ENCODE data around the gene GPLD1.
"Not testable (repeated sequence)": the region's sequence is repeated elsewhere in the genome, so short reads cannot be mapped to it uniquely, and the experiment has no call there.

Gene GPLD1

DNA sequence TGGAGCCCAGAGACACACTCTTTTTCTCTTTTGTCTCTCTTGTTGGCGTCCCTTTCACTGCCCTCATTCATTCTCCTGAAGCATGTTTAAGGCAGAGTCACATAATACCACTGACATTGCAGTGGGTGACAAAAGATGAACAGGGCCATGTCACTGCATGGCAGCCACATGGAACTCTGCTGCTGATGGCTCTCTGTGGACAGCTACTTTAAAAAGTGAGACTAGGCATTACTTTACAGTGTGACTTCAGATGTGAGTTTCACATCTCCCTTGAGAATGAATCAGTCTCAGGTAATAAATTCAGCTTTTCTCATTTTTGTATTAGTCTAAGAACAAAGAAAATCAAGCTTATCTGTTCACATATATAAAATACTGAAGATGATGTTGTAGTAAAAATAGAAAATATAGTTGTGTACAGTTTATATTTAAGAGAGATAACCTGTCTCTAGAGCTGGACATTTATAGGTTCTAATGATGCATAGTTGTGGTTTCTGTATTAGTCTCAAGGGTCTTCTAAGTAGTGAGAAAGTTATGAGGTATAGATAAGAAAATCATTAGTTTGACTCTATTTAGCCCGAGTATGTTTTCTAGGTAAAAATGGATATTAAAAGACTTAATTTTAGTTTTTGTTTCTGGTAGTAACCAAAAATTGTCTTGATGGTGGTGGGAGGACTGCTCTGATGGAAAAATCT lies 80.5 kb downstream of the GPLD1 start:
- no peak for DNase-seq

DNA sequence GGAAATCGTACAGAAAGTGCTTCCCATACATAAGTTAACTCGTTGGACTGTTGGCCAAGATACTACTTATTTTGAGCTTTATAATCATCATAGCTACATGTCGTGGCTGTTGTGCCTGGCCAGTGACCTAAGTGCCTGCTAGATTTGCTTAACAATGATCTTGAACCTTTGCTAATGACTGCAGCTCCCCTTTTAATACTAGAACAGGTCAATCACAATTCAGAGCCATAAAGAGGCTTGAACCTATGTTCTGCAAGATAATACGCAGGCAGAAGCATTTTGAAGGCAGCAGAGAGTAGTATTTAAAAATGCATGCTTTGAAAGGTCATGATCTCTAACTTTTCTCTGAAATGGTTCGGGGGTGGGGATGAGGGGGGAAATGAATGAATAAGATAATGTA lies 84.1 kb downstream of the GPLD1 start:
- DNase-seq: no peak

DNA sequence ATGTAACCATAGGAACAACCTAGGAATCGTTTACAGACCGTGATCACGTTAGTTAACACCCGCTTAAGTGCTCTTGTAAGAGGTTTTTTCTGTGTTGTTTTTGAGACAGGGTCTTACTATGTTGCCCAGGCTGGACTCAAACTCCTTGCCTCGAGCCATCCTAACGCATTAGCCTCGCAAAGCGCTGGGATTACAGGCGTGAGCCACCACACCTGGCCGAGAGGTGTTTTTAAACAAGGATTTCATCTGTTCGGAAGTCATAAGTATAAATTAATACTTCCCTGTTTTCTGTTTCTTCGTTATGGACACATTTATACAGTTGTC lies 85.9 kb downstream of the GPLD1 start:
- no peak for DNase-seq

DNA sequence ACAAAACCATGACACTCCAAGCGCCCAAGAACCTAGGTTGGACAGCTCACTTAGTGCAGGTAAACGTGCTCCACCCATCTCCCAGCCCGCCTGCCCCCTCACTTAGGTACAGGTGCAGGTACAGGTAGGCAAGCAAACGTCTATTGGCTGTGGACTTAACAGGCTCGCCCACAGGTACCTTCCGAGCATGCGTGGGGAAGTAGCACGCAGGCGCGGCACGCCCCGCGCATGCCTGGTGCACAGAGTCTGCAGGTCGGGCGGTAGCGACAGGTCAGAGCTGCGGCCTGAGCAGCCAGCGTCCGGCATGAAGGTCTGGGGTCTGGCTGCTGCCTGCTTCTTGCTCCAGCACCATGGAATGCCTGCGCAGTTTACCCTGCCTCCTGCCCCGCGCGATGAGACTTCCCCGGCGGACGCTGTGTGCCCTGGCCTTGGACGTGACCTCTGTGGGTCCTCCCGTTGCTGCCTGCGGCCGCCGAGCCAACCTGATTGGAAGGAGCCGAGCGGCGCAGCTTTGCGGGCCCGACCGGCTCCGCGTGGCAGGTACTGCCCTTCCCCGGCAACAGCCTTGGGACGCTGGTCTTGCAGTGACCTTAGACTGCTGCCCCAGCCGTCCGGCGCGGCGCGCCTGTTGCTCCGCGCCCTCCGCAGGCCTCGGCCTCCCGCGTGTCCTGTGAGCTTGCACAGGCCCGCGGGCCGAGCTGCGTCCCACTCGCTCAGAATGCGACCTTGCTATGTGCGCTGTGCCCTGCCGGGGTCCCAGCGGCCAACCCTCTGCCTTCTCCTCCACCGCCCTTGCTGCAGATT lies 86.5 kb downstream of the GPLD1 start, which contains the start of gene MRS2:
MRS2 (plus strand) TSS at position 240 of the 804 bp plus-strand sequence; CDS start at position 351, 111 bp downstream.
- peak; percentile 63 for DNase-seq

DNA sequence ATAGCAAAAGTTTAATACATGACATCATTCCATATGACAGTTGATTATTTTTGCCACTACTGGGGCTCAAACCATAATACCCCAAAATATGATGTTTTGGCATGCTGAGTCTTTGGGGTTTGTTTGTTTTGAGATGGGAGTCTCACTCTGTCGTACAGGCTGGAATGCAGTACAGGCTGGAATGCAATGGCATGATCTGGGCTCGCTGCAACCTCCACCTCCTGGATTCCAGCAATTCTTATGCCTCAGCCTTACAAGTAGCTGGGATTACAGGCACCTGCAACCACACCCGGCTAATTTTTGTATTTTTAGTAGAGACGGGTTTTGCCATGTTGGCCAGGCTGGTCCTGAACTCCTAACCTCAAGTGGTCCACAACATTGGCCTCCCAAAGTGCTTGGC lies 87.9 kb downstream of the GPLD1 start:
- no peak for DNase-seq

DNA sequence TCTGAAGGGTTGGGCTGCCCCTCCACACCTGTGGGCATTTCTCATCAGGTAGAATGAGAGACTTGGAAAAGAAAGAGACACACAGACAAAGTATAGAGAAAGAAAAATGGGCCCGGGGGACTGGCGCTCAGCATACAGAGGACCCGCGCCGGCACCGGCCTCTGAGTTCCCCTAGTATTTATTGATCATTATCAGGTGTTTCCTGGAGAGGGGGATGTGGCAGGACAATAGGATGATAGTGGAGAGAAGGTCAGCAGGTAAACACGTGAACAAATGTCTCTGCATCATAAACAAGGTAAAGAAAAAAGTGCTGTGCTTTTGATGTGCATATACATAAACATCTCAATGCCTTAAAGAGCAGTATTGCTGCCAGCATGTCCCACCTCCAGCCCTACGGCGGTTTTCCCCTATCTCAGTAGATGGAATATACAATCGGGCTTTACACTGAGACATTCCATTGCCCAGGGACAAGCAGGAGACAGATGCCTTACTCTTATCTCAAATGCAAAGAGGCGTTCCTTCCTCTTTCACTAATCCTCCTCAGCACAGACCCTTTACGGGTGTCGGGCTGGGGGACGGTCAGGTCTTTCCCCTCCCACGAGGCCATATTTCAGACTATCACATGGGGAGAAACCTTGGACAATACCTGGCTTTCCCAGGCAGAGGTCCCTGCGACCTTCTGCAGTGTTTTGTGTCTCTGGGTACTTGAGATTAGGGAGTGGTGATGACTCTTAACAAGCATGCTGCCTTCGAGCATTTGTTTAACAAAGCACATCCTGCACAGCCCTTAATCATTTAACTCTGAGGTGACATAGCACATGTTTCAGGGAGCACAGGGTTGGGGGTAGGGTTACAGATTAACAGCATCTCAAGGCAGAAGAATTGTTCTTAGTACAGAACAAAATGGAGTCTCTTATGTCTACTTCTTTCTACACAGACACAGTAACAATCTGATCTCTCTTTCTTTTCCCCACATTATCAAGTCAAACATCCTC lies 89.0 kb downstream of the GPLD1 start:
- DNase-seq: not testable (repeated sequence)

DNA sequence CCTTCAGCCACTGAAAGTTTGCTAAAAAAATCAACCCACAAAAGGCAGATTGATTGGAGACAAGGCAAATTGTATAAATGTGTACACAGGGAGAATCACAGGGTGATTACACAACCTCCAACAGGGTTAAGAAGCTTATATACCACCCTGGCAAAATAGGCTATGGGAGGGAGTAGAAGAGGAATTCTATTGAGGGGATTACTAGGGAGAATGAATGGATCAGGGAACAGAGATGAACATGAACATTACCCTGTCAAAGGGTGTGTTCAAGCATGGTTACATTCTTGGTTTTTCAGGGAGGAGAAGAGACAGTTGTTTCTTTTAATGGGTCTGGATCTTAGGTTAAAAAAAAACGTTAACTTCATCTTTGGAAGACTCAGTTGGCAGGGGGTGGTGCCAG lies 91.7 kb downstream of the GPLD1 start:
- DNase-seq: peak; percentile 70

DNA sequence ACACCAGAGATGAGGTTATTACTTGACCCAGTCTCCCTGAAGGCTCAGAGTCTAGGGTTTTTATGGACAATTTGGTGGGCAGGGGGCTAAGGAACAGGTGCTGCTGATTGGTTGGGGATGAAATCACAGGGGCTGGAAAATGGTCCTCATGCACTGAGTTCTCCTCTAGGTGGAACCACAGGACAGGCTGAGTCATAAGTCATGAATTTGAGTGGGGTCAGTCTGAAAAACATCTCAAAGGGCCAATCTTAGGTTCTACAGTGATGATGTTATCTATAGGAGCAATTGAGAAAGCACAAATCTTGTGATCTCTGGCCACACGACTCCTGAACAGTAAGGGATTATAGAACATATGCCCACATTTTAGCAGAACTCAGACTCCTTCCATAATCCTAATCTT lies 92.6 kb downstream of the GPLD1 start:
- DNase-seq: no peak

DNA sequence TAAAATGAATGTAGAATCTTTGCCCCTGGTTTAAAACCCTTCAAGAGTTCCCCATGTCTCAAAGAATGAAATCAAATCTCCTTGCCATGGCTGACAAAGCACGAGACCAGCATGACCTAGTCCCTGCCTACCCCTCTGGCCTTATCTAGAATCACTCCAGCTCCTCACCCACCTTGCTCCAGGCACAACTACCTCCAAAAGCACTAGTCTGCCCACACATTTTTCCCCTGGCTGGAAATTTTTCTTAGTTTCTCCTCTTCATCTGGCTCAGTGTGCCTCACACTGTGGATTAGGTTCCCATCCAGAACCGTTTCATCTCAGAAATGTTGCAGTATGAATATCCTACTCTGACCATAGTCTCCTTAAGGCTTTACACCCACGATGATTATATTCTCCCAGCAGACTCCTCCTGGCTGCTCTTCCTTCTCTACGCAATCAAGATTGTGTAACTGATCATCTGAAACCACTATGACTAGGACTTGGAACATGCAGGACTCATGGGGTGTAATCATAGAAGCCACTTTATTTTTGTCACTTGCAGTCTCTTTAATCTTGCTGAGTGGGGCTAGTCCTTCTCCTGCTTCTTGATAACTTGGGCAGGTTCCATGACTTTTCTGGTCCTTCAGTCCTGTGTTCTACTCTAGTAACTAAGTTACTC lies 94.5 kb downstream of the GPLD1 start:
- peak; percentile 90 for DNase-seq

DNA sequence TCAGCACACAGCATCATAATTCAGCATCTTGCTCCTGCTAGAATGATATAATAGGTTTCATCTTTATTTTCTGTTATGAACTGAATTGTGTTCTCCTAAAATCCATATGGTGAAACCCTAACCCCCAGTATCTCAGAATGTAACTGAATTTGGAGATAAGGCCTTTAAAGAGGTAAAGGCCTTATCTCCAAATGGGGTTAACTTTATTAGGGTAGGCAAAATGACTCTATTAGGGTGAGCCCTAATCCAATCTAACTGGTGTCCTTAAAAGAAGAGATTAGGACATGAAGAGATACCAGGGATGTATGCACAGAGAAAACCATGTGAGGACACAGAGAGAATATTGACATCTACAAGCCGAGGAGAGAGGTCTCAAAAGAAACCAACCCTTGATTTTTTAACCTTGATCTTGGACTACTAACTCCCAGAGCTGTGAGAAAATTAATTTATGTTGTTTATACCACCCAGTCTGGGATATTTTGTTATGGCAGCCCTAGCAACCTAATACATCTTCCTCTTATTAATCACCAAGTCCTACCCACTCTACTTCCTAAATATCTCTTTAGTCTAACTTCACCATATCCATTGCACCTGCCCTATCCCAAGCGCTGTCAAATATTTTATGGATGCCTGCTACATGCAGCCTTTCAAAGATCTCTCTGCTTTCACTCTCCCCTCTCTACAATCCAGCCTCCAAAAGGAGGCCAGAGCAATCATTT lies 95.2 kb downstream of the GPLD1 start:
- no peak for DNase-seq

DNA sequence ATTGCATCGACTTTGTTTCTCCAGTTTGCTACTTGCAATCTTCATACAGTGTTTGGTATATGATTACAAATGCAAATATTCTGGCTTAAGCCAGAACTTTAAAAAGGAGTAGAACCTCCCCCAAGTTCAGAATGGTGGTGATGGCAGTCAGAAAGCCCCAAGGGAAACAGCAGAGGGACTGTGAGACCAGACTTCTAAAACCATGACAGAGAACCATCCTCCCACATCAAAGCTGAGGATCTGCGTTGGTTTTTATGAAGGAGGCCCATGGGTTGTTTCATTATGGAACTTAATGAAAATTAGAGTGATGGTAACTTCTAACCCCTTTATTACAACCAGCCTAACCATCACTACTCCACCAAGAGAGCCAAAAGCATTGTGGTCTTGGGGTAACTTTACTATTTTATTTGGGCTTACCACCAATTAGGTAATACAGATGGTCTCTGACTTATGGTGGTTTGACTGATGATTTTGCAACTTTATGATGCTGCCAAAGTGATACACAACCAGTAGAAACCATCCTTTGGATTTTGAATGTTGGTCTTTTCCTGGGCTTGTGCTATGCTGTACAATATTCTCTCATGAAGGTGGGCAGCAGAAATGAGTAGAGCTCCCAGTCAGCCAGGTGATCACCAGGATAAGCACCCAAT lies 97.5 kb downstream of the GPLD1 start:
- peak; percentile 31 for DNase-seq

DNA sequence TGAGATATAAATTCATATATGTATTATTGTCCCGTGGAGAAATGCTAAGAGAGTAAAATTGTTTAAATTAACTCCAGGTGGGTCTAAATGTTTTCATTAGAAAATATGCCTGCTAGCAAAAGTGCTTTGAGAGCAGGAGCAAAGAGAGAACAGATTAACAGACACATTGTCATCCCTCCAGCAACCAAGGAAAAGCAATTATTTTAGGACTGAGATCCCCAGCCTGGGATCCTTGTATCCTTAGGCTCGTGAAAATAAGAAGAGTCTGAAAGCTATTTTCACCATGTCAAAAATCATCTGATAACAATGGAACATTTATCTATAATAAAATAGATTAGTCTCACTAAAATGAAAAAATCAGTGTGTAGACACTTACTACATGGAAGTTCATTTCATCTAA lies 98.2 kb downstream of the GPLD1 start:
- no peak for DNase-seq

DNA sequence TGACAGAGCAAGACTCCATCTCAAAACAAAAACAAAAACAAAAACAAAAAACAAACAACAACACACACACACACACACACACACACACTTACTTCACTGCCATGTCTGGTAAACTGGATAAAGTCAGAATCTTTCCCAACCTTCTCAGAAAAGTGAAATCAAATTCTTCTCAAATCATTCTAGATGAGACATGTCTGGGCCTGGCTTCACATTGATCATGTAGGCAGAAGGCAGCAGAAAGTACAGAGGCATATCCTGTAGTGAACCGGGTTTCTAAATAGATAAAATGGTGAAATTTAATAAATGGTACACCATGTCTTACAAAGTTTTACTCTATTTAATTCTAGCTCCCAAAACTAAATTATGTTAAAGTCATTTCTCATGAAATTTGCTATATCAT lies 101.6 kb downstream of the GPLD1 start:
- DNase-seq: no peak

DNA sequence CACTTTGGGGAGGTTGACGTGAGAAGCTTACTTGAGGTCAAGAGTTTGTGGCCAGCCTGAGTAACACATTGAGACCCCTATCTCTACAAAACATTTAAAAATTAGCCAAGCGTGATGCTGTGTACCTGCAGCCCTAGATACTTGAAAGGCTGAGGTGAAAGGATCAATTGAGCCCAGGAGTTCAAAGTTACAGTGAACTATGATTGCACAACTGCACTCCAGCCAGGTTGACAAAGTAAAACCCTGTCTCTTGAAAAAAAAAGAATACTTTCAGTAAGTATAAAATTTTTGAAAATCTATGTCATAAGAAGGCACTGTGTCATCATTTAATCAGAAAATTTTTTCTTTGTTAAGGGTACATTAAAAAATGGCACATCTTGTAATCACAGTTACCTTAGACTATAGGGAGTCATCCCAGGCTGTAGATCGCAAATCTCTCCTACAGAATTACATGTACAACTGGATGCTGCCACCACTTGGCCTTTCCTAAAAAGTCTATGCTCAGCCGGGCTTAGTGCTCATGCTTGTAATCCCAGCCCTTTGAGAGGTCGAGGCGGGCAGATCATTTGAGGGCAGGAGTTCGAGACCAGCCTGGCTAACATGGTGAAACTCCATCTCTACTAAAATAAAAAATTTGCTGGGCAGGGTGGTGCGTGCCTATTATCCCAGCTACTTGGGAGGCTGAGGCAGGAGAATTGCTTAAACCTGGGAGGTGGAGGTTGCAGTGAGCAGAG lies 103.7 kb downstream of the GPLD1 start:
- no peak for DNase-seq

DNA sequence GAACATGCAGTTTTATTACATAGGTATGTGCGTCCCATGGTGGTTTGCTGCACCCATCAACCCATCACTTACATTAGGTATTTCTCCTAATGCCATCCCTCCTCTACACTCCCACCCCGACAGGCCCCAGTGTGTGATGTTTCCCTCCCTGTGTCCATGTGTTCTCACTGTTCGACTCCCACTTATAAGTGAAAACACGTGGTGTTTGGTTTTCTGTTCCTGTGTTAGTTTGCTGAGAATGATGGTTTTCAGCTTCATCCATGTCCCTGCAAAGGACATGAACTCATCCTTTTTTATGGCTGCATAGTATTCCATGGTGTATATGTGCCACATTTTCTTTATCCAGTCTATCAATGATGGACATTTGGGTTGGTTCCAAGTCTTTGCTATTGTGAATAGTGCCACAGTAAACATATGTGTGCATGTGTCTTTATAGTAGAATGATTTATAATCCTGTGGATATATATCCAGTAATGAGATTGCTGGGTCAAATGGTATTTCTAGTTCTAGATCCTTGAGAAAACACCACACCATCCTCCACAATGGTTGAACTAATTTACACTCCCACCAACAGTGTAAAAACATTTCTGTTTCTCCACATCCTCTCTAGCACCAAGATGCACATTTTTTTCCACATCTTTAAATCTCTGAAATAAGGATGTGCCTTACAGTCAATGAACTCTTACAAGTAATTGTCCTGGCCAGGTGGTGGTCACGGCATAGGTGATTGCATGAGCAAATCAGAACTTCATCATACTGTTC lies 104.8 kb downstream of the GPLD1 start:
- not testable (repeated sequence) for DNase-seq

DNA sequence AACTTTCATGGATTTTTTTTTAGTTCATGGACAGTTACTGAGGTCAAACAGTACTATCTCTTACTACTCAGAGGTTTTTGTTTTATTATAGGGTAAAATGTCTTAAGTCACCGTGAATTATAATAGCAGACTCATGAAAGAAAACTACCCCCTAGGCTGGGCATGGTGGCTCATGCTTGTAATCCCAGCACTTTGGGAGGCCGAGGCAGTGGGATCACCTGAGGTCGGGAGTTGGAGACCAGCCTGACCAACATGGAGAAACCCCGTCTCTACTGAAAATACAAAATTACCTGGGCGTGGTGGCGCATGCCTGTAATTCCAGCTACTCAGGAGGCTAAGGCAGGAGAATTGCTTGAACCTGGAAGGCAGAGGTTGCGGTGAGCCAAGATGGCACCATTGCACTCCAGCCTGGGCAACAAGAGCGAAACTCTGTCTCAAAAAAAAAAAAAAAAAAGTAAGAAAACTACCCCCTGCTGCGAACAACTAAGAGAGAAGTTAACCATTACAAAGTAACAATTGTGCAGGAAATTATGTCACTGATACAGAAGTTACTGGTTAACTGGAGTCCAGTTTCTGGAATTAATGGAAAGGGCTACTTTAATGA lies 106.4 kb downstream of the GPLD1 start:
- DNase-seq: not testable (repeated sequence)

DNA sequence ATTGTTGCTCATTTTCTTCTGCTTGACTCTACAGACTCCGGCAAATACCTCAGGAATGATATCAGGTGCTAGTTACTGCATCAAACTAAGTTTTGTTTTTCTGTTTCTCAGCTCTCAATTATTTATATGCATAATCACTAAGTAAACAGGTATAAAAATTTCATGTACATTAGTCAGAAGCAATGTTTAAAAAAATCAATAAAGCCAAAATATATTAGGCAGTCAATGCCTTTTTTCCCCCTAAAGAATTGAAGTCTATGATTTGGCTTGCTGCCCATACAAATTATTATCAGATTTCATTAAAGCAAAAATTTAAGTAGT lies 107.2 kb downstream of the GPLD1 start:
- DNase-seq: no peak

DNA sequence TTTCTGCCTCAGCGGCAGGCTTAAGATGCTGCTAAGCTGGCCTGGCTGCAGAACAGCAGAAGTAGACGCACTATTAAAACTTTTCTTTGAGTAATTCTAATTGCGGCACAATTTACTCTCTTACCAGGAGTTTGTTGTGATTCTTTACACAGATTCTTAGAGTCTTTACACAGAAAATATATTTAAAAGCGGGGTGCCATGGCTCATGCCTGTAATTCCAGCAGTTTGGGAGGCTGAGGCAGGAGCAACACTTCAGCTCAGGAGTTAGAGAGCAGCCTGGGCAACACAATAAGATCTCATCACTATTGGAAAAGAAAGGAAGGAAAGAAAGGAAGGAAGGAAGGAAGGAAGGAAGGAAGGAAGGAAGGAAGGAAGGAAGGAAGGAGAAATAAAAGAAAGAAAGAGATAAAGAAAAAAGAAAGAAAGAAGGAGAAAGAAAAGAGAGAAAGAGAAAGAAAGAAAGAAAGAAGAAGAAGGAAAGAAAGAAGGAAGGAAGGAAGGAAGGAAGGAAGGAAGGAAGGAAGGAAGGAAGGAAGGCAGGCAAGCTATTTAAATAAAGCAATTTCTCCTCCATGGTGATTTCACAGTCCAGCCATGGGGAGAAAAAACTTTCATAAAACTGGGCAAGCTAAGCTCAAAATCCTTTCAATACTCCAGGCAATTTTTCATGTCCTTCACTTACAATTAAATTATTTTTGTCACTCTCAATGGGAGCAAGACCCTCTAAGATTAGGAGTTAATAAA lies 107.7 kb downstream of the GPLD1 start:
- no peak for DNase-seq
